Stimulated activated CD4-positive, alpha-beta T cell treated with anti-CD3 and anti-CD28 coated beads, Interleukin-15, amount 100 ng/mL, for 1 hour (primary cell): Measurements from ENCODE around the gene BMPR1B.
"Not testable (repeated sequence)": the region's sequence is repeated elsewhere in the genome, so short reads cannot be mapped to it uniquely, and the experiment has no call there.

ENCODE experiments used
- DNase-seq, 2 donors: peaks; one replicate each; pipeline ENCODE4 v3.0.0-alpha.2; 2020; ENCODE audit warnings: low read depth in 1 of 2, low spot score in 1 of 2

BMPR1B gene

GRCh38 chr4:95020521-95020920 is 262.8 kb downstream of the BMPR1B start:
- no peak for DNase-seq

- no peak for DNase-seq
Observed at GRCh38 chr4:95021099-95021498, 263.3 kb downstream of the BMPR1B start.

GRCh38 chr4:95023110-95023509 is 265.4 kb downstream of the BMPR1B start:
- DNase-seq, result no peak

GRCh38 chr4:95027905-95028618 is 270.3 kb downstream of the BMPR1B start:
- DNase-seq, result no peak

DNA sequence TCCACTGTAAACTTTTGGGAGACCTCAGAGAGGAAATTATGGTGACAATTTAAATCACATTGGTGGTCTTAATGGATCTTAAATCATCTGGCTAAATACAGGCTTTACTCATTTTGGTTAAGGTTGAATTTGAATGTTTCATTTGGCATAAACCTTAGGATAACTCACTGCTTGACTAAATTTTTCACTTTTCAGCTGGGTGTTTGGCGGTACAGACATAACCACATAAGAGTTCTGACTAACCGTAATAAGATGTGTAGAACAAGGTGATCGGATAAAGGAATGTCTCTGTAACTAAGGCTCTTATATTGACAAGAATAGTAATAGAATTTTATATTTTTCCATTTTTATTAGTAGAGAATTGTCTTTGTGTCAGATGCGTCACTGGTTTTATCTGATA is 281.0 kb downstream of the BMPR1B start:
- DNase-seq, result no peak

DNA sequence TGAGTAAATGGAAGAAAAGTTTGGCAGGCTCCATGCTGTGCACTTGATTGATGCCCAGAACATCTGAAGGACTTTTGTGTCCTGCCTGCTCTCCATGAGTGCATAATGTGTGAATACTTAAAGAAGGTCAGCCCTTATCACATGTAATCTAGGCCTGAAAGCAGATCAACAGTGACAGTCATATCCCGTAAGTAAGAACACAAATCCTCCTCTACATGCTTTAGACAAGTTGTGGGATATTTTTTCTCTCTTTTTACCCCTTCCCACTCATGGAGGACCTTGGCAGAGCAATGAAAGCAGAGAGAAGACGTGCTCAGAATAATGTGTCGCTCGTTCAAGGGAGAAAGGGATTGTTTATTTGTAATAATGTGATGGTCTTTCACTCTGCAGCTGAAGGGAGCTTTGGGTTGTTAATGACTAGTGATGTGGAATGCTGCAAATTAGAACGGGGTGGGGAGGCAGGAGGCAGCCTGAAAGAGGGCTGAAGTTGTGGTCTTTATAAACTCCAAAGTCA is 286.6 kb downstream of the BMPR1B start:
- no peak for DNase-seq

DNA sequence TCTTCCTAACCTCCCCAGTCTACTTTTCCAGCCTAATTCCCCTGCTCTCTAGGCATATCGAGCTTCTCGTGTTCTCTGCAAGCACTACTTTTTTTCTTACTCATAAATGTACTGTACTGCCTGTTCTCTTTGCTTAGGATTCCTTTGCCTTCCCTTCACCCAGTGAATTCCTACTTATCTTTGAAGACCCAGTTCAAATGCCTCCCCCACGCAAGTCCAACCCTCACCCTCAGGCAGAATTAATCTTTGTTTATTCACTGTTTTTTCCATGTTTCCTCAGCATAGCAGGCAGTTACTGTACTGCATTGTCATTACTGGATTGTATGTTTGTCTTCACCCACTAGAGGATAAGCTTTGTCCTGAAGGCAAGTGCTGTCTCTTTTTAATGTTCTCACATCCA is 287.7 kb downstream of the BMPR1B start:
- no peak for DNase-seq

DNA sequence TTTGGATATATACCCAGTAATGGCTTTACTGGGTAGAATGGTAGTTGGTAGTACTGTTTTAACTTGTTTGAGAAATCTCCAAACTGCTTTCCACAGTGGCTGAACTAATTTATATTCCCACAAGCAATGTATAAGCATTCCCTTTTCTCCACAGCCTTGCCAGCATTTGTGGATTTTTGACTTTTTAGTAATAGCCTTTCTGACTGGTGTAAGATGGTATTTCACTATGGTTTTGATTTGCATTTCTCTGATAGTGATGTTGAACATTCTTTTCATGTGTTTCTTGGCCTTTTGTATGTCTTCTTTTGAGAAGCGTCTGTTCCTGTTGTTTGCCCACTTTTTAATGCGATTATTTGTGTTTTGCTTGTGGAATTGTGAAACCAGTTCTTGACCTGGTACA is 290.5 kb downstream of the BMPR1B start:
- DNase-seq, result no peak

GRCh38 chr4:95049551-95050233 is 291.9 kb downstream of the BMPR1B start:
- DNase-seq, result no peak

- no peak for DNase-seq
Observed at GRCh38 chr4:95050980-95051701, 293.4 kb downstream of the BMPR1B start.

GRCh38 chr4:95051702-95052020 is 293.9 kb downstream of the BMPR1B start:
- no peak for DNase-seq

DNA sequence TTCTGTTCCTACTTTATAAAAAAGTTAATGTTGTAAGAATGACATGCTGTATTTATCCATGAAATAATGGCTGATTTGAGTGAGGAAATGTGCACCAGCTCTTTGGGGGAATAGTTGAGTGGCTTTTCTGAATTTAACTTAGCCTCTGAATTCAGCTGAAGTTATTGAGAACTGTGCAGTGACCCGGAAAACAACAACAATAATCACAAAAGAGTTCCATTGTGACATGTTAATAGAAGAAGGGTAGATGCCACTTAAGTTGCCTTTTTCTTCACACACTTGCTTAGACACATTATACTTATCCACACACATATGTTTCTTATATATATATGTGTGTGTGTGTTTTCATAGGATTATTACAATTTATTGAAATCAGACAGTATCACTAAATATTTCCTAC is 301.2 kb downstream of the BMPR1B start:
- no peak for DNase-seq

- no peak for DNase-seq
Observed at GRCh38 chr4:95059663-95060062, 301.9 kb downstream of the BMPR1B start.

DNA sequence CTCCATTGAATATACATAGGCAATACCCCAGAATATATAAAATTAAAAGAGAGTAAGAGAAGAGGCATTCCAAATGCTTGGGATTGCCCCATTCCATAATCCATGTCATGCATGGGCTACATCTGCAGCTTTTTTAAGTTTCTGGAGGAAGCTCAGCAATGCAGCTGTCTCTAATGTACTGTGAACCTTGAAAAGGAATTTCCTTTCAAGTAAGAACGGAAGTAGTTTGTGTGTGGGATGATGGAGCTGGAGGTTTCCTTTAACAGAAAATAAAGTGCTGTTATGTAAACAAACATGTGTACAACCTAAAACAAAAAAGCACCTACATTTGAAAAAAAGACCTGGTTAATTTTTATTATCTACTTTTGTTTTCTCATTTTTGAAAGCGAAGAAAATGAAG is 303.5 kb downstream of the BMPR1B start:
- DNase-seq, result no peak

GRCh38 chr4:95061801-95062200 is 304.0 kb downstream of the BMPR1B start:
- not testable (repeated sequence) for DNase-seq

GRCh38 chr4:95066050-95066449 is 308.3 kb downstream of the BMPR1B start:
- DNase-seq, result no peak

DNA sequence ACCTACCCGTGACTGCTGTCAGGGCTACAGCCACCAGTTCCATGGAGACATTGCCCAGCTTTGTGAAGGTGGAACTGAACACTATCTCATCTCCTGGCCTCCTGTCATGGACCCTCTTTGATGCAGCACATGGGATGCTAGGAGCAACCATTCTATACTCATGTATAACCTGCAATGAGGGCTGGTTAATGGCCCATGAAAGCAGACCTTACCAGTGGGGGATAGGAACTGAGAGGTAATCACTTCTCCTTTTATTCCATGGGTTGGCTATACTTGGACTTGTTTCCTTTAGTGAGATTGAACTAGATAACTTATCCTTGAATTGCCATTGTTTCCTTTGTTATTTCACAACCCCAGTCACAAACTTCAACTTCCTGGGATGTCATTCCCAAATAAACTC is 310.6 kb downstream of the BMPR1B start:
- DNase-seq, result no peak

DNA sequence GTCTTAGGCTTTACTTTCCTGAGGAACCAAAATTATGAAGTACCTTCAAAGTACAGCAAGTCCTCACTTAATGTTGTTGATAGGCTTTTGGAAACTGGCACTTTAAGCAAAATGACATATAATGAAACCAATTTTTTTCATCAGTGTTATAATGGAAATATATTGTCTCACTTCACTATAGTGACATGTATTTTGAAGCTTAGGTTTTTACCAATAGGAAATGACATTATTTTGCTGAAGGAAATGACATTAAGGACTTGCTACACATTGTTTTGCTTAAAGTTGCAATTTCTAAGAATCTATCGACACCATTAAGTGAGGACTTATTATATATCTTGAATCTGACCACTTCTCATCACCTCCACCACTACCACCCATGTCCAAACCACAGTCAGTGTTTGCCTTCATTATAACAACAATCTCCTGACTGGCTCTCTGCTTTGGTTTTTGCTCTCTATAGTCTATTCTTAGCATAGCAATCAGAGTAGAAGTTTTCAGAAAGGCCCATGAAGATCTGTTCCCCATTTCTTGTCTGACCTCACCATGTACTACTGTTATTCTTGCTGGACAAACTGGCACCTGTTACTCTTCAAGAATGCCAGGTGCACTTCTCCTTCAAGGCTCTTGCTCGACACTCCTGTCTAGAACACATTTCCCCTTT is 311.2 kb downstream of the BMPR1B start:
- DNase-seq, result no peak

DNA sequence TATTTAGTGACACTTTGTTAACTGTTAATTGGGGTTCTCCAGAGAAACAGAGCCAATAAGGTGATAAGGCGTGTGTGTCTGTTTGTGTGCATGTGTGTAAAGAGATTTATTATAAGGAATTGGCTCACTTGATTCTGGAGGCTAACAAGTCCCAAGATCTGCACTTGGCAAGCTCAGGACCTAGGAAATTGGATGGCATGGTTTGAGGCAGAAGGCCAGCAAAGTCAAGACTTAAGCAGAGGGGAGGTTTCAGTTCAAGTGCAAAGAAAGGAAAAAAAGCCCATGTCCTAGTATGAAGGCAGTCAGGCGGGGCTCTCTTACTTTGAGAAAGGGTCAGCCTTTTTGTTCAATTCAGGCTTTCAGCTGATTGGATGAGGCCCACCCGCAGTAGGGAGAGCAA is 314.1 kb downstream of the BMPR1B start:
- DNase-seq, result no peak

GRCh38 chr4:95073646-95074045 is 315.9 kb downstream of the BMPR1B start:
- no peak for DNase-seq

- DNase-seq, result no peak
Observed at GRCh38 chr4:95077864-95078263, 320.1 kb downstream of the BMPR1B start.

DNA sequence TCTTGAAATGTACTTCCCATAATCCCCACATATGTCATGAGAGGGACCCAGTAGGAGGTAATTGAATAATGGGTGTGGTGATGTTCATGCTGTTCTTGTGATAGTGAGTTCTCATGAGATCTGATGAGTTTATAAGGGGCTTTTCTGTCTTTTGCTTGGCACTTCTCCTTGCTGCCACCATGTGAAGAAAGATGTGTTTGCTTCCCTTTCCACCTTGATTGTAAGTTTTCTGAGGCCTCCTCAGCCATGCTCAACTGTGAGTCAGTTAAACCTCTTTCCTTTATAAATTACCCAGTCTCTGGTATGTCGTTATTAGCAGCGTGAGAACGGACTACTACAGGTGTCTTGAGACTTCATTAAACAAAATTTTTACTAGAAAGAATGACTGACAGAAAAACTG is 323.2 kb downstream of the BMPR1B start:
- no peak for DNase-seq
